ENCODE measurements around the gene ADRA2C.

Gene ADRA2C

DNA sequence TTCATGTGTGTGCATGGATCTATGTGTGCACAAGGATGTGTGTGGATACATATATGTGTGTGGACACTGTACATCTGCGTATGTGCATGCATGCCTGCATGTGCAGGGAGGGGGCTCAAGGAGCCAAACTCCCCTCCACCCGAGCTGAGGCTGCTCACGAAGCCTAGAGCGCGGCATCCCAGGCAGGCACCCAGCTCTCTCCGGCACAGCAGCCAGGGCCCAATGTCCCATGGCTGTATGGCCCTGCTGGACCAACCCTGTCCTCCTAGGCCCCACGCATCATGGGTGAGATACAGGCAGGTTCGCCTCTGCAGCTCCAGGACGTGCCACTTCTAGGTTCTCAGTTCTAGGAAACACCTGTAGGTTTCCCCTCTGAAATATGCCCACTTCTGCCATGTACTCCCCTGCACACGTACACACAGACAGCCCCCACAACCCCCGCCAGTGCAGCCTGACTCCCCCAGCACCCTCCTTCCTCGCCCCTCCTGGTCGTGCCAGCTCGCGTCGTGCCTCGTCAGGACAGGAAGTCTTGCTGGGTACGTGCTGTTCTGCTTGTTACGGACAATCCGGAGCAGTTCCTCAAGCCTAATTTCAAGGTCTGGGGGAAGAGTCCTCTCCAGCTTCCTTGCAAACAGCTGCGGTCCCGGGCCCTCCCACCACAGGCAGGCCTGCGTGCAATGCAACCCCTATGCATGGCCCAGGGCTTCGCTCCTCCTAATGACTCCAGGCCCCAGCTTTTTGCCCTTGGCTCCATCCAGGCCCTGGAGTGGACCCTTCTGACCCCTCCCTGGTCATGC, 3.2 kb upstream of the ADRA2C start:
- DNase-seq: no peak

DNA sequence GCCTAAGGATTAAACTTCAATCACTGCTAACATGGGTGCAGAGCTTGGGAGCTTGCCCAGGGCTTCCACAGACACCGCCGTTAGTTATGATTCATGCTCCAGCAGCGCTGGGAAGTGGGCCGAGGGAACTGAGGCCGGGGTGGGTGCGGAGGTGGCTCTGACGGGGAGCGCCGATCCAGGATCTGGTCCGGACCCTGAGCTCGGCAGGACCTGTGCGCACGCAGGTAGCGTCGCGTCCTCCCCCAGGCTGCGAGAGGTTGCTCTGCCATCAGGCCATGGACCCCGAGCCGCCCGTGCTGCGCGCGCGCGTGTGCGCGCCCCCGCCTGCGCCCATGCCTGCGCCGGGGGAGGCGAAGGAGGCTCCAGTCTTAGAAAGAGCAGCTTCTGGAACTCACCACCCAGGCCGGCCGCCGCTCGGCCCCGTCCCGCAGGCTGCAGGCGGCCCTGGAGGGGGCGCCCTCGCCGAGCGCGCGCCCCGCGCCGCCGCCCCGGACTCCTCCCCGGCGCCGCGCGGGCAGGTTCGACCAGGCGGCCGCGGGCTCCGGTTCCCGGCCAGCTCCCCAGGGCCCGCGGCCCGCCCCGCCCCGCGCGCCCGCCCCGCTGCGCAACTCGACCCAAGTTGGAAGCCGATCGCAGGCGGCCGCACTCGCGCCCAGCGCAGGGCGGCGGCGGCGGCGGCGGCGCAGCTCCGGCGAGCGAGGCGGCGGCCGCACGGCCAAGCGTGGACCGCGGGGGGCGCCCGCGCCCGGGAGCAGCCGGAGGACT, 732 bp upstream of the ADRA2C start:
- no peak for DNase-seq

DNA sequence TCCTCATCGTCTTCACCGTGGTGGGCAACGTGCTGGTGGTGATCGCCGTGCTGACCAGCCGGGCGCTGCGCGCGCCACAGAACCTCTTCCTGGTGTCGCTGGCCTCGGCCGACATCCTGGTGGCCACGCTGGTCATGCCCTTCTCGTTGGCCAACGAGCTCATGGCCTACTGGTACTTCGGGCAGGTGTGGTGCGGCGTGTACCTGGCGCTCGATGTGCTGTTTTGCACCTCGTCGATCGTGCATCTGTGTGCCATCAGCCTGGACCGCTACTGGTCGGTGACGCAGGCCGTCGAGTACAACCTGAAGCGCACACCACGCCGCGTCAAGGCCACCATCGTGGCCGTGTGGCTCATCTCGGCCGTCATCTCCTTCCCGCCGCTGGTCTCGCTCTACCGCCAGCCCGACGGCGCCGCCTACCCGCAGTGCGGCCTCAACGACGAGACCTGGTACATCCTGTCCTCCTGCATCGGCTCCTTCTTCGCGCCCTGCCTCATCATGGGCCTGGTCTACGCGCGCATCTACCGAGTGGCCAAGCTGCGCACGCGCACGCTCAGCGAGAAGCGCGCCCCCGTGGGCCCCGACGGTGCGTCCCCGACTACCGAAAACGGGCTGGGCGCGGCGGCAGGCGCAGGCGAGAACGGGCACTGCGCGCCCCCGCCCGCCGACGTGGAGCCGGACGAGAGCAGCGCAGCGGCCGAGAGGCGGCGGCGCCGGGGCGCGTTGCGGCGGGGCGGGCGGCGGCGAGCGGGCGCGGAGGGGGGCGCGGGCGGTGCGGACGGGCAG, 792 bp downstream of the ADRA2C start:
- DNase-seq: no peak

DNA sequence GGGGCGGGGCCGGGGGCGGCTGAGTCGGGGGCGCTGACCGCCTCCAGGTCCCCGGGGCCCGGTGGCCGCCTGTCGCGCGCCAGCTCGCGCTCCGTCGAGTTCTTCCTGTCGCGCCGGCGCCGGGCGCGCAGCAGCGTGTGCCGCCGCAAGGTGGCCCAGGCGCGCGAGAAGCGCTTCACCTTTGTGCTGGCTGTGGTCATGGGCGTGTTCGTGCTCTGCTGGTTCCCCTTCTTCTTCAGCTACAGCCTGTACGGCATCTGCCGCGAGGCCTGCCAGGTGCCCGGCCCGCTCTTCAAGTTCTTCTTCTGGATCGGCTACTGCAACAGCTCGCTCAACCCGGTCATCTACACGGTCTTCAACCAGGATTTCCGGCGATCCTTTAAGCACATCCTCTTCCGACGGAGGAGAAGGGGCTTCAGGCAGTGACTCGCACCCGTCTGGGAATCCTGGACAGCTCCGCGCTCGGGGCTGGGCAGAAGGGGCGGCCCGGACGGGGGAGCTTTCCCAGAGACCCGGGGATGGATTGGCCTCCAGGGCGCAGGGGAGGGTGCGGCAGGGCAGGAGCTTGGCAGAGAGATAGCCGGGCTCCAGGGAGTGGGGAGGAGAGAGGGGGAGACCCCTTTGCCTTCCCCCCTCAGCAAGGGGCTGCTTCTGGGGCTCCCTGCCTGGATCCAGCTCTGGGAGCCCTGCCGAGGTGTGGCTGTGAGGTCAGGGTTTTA, 1.5 kb downstream of the ADRA2C start:
- no peak for DNase-seq

DNA sequence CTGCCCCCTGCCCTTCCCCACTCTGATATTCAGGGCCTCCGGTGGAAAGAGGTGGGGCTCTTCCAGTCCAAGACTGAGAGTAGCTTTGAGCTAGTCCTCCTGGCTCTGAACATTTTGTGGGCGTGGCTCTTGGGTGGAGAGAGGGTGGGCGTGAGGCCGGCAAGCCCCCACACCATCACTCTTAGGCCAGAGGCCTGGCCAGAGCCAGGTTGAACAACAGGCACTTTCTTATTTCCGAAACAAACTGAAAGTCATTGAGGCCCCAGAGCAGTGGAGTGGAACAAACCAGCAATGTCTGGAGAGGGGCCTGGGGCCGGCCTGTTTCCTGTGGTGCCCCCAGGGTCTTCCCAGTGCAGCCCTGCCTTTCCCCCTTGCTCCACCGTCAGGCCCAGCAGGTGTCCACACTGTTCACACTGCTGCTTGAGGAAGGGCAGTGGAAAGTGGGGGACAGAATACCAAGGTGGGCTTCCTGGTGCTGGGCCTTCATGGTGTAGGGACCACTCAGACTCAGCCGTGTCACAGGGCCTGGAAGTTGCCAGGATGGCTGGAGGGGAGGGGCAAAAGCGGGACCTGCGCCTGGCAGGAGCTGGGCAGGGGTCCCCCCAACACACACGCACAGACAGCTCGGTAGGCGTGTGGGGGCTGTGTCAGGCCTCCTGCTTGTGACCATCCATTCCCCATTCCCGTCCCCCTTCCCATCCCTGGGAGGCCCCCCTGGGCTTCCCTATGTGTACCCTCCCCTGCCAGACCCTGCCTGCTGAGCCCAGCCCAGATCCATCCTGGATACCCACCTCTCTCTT, 2.9 kb downstream of the ADRA2C start:
- no peak for DNase-seq

DNA sequence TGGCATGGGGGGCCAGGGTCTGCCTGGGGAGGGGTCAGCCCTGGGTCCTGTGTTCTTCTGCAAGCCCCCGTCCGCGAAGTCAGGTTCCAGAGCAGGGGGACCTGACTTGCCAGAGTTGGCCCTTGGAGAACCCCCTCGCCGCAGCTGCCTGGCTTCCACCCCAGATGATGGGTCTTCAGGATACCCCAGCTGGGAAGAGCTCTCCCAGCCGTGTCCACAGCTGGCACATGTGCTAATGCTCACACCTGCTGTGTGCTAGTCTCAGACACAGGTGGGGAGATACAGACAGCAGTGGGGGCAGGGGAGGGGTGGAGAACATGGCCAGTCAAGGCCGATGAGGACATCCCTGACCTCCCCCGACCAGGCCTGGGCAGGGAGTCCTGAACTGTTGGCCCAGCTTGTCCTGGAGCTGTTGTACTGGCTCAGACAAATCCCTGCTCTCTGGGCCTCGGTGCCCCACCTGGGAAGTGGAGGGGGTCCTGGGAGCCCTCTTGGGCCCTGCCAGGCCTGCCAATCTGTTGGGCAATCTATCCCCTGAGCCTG, 3.5 kb downstream of the ADRA2C start:
- no peak for DNase-seq

DNA sequence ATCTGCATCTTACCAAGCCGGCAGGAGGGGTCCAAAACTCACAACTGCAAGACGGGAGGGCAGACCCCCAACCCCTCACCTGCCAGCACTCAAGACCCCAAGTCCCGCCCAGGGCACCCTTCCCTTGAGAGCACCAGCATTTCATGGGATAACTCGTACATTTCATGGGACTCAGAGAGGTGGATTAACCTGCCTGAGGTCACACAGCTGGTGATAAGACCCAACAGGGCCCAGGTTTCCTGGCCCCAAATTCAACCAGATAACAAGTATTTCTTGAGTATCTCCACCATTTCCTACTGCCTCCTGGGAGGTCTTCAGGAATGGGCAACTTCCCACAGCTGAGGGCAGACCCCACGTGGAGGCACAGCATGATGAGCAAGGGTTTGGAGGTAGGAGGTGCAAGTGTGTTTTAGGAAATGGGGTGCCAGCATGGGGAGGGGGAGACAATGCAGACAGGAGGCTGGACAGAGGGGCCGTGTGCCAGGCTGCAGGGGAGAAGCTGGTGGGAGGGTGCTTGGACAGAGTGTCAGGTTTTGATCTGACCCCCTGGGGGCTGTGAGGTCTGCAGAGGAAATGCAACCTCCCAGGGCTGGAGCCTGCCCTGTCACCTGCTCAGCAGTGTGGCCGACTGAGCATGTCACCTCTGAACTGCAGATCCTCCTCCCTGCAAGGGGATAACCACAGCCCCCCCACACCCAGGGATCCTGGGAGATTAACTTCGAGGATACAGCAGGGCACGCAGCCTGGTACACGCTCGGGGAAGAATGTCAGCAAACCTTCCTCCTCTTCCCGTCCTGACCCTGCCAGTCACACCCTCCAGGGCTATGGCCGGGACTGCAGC, 4.4 kb downstream of the ADRA2C start:
- DNase-seq: no peak

DNA sequence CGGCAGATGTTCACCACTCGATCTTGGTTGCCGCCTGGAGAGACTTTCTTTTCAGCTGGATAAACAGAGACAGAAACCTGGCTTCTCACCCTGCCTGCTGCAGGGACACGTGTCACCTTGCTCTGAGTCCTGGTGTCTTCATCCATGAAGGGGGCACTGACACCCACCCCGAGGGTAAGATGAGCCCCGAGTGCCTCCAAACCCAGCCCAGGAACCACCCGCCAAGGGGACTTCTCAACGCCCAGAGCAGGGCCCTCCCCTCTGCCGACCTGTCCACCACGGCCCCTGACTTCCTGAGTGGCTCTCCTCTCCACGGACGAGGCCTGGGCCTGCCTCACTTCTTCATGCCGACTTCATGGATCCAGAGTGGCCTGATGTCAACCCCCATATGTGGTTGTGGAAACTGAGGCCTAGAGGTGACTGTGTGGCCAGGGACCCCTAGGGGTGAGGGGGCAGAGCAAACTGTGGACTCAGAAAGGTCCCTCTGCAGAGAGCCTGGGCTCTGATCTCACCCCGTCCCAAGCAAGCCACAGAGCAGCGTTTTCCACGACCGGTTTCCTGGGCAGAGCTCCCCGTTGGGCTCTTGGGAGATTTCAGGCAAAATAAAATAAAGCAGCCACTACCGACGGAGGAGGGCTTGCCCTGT, 5.1 kb downstream of the ADRA2C start:
- DNase-seq: no peak

DNA sequence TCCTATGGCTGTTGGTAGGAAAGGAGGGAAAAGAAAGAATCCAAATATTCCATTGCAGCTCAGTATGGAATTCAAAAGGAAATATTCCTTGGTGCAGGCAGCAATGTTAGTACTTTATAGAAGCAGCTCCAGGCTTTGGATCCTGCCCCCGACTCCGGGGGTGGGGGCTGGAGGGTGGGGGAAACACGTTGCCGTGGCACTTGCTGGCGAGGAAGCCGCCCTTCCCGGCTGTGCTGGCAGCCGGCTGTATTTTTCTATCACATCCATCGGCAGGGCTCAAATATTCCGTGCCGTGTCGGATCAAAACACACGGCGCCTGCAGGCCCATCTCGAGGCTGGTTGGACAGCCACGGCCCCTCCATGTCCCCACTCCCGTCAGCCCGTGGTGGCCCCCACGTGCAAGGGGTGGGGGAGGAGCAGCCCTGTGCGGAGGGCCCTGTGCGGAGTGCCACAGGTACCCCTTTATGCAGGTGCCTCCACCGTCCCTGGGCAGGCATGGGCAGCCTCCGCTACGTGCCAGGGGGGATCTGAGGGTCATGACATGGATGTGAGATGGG, 5.8 kb downstream of the ADRA2C start:
- no peak for DNase-seq

DNA sequence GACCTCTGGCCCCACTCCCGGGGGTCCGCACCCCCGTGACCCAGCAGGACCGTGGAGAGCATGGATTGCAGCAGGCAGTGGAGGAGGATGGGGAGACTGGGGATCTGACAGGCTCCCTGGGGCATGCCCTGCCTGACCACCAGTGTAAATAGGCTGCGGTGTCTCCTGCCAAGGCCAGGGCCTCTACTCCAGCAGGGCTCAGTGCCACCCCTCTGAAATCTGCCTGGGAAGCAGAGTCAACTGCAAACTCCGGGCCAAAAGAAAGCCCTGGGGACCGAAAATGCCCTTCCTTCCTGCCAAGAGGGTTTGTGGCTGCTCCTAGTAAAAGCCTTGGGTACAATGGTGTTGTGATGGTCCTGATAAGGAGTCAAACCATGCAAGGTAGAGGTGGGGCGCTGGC, 6.4 kb downstream of the ADRA2C start:
- no peak for DNase-seq

DNA sequence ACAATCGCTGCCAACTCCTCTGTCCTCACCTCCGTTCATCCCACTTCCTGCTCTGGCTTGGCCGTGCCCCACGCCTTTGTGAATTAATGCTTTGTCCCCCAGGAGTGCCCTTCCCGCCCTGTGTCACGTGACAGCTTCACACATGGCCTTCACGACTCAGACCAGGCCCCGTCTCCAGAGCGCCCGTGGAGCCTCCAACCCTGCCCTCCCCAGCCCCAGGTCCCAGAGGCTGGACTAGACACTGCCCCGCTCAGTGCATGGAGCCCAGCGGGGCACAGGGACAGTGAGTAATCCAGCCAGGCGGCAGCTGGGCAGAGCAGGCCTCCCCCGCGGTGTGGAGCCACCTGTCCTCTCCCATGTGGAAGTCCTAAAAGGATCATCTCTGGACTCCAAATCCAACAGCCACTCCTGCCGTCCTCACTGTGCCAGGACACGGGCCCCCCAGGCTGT, 7.4 kb downstream of the ADRA2C start:
- DNase-seq: no peak

DNA sequence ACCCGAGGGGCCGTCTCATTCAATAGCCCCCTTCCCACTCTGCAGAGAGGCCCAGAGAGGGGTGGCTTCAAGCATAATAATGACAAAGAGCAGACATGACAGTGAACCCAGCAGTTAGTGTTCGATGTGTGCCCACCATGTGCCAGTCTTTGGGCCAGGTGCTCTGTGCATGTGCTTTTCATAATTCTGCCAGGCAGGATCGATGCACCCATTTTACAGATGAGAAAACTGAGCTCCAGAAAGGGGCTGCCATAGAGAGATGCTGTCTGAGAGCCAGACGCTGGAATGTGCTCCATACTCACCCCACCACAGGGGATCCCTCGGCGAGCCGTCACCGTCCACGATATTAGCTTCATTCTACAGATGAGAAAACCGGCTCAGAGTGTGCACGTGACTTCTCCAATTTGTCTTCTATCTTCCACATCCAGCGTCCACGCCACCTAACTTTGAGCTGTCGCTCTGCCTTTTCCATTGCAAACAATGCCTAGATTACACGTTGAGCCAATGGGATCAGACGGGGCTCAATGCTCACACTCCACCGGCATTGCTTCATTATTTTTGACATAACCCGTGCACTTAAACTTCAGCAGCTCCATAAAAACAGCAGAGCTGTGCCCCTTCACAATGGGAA, 8.2 kb downstream of the ADRA2C start:
- no peak for DNase-seq

DNA sequence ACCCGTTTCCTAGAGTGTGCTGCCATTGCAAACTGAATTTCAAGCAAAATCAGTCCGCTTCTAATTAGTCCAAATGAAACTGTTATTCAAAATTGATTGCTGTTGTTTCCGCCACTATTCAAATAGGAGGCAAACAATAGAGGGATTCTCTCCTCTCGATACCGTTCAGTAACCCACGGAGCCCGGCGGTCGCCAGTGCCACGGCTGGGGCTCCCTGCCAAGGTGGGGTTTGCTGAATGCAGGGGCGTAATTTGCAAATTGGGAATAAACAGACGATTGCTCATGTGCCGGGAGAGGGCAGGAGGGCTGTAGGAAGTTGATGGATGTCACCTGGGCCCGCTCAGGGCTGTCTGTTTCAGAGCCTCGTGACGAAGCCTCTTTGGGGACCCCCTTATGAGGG, 8.8 kb downstream of the ADRA2C start:
- DNase-seq: no peak

DNA sequence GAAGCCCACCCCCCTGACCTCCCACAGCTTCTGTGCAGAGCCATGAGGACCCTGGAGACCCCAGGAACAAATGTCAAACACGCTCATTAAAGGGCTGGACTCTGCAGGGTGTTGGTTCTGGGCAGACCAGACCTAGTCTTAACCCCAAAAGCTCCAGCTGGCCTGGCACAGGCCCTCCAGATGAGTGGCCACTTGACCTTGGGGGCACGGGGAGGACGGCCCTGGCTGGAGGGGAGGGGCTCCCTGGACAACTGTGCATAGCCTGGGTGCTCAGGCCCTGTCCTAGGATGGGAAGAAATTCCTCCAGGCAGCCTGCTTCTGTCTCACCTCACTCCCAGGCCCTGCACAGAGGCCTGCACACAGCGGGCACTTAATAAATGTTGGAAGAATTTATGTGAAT, 9.4 kb downstream of the ADRA2C start:
- DNase-seq: no peak

DNA sequence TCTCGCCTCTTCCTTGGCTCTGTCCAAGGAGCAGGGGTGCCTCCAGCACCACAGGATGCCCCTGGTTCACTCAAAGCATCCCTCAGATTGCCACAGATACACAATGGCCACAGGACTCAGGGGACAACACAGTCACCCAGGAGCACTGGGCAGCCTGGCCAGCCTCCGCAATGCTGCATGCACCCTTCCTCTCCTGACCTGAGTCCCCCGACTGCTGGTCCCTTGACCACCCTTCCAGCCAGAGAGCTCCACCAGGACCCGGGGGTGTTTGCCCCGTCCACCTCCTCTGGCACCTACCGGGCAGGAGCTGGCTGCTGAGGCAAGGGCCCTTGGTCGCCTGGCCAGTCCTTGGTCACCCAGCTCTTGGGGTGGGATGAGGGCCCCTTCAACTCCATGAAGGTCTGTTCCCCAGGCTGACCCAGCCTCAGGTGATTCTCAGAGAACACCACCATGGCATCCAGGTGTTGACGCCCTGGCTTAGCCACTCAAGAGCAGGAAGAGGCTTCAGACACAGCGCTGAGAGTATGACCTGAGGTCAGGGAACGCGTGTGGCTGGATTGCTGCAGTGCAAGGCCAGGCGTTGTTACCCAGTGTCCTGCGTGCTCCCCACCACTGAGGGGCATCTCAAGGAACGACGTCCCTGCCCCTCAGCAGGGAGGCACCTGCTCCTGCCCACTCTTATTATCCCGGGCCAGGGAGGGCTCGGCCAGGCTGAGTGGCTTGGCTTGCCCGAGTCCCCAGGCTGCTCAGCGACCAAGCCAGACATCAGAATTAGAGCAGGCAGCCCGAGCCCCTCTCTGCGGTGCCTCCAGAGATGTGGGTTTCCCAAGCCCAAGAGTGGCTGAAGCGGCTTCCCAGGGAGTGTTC, 10.2 kb downstream of the ADRA2C start:
- no peak for DNase-seq

DNA sequence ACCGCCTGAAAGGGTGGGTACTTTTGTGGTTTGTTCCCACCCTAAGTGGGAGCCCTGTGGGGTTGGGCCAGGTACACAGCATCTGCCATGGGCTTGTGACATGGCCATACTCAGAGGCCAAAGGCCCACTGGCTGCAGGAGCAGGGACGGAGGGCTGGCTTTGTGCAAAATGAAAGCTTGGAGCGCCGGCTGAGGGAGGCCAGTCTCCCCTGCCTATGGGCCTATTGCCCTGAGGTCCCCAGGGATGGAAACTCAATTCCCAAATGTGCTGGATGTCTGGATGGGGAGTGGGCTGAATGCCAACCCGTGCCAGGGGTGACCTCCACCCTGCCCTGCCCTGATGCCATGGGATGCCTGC, 10.8 kb downstream of the ADRA2C start:
- DNase-seq: no peak

DNA sequence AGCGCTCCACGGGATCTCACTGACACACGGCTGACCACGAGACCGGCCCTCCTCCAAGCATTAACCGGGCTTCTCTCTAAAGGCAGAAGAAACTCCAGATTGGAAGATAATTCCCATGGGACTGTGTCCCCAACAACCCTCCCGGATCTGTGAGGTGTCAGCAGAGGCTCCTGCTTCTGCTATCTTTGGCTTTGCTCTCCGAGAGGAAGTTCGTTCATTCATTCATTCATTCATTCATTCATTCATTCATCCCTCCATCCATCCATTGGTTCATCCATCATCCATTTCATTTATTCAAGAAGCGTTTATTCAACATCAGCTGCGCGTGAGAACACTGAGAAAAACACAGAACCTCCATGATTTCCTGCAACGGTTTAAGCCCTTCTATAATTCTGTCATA, 11.5 kb downstream of the ADRA2C start:
- no peak for DNase-seq

DNA sequence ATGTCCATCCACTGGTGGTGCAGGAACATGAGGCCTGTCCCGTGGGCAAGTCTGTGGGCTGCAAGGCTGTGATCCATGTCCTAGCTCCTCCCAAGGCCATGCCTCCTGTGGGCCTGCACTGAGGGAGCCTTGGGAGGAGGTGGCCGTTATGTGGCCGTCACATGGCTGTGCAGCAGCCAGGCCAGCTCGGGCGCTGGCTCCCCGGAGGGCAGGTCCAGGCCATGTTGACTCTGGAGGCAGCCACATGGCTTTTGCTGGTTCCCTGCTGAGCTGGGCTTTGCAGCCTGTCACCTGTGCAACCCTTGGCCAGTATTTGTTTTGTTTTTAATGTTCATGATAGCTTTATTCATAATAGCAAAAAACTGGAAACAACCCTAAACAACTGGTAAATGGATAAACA, 13.3 kb downstream of the ADRA2C start:
- no peak for DNase-seq
